HG03025 (cell line): ENCODE data around the gene DCDC1.

ENCODE experiments used
- ATAC-seq: cut with Tn5 transposase; IDR thresholded peaks from one replicate; pipeline ENCODE4 v1.9.1; 2021; ENCODE audit warnings: mild to moderate bottlenecking, moderate library complexity; ENCODE audit not compliant: unreplicated experiment, low FRiP score

DCDC1 gene, protein sequence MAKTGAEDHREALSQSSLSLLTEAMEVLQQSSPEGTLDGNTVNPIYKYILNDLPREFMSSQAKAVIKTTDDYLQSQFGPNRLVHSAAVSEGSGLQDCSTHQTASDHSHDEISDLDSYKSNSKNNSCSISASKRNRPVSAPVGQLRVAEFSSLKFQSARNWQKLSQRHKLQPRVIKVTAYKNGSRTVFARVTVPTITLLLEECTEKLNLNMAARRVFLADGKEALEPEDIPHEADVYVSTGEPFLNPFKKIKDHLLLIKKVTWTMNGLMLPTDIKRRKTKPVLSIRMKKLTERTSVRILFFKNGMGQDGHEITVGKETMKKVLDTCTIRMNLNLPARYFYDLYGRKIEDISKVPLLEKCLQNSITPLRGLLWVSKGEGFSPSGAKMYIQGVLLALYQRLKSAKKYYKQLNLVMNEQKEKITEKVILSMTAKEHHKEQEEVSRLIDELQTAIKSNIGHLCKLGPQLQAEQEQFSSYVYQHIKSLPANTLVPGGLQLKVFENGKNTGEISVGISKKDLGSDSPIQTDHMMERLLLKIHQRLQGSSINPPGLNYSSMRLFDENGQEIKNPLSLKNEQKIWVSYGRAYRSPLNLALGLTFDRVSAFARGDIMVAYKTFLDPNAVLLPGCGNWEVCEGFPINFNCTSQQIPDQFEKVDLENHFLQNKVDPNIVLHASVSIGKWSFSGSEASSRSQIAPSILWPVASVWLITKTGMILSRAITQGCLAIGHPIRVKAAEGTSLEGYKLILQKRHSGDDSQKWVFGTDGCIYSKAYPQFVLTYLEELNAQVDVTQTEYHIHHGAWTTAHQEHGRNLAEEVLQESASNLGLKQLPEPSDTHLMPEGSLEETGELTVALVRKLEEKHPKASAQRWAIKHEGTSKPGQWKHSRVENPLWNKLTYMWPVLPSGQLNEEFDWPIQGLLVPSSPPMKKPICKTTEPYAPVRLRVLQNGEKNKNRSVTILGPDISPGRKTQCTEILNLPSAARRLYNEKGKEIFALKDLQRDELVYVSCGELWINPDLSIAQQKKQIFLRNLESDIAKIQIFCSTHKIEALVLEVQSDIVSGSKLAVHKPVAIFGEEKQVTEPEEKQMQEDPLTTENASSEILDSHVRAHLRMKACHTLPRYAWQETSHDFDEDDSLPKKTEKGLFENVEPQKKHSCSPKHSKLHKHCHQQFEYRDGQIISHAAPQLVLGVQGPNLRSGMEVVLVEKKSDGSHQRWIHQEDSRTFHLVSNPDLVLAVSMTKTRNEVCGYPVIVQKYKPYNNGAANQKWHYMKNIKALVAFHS (N-terminal part only)

GRCh38 chr11:31369348-31370329 is at the start of gene DCDC1, which contains the start of gene DNAJC24:
TSS of gene DCDC1 (minus strand) at chr11:31369739. CDS start at chr11:31328280, 41,459 bp downstream.
TSS of gene DNAJC24 (plus strand) at chr11:31369860. CDS start at chr11:31370749, 889 bp downstream.
- ATAC-seq: peak; percentile 99

DNA sequence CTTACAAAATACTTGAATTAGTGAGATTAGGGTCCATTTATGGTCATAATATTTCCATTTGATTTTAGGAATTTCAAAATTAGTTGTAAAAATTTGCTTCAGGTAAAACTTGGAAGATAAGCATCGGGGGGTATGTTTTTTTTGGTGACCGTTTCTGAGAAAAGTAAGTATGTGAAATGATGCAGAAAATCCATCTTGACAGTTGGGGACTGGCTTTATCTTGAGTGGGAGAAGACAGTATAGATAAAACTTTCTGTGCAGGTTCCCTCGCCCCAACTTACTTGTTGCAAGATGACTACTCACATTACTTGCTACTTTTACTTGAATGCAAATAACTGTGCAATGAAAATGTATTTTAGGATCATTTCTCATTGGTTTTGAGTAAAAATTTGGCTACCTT is 49.6 kb upstream of the DCDC1 start:
- no peak for ATAC-seq

- no peak for ATAC-seq
Measured at GRCh38 chr11:31417816-31418215, 48.3 kb upstream of the DCDC1 start.

DNA sequence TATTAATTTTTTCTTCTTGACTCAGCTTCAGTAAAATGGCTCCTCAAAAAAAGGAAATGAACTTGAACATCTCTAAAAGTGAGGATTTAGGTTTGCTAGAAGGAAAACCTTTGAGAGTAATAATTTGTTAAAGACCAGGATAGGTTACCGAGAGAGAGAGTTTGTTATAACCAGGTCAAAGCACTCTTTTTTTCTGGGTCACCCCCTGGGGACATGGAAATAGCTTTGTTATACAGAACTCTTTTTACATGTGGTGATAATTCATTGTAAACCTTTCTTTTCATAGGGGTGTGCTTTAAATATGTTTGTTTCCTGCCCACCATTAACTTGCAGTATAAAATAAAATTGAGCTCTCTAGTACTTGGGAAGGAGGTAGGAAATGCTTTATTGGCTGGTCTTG is 47.8 kb upstream of the DCDC1 start:
- ATAC-seq: no peak

DNA sequence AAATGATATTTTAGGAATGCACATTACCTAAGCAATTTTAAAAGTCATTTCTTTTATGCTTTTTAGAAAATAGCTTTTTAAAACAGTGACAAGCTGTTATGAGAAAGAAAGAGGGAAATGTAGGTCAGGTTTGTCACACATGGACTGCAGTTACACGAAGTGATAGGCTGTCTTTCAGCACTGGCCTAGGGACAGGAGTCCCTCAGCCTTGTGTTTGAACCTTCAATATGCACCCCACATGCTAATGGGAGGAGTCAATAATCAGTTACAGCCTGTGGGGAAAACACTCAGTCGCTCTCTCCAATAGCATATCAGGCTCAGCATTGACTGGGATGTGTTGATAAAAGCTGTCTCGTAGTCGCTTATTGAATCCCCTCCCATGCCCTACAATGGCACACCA is 45.9 kb upstream of the DCDC1 start:
- ATAC-seq: no peak

GRCh38 chr11:31414338-31414737 is 44.8 kb upstream of the DCDC1 start:
- ATAC-seq: no peak

GRCh38 chr11:31412946-31413345 is 43.4 kb upstream of the DCDC1 start:
- no peak for ATAC-seq

DNA sequence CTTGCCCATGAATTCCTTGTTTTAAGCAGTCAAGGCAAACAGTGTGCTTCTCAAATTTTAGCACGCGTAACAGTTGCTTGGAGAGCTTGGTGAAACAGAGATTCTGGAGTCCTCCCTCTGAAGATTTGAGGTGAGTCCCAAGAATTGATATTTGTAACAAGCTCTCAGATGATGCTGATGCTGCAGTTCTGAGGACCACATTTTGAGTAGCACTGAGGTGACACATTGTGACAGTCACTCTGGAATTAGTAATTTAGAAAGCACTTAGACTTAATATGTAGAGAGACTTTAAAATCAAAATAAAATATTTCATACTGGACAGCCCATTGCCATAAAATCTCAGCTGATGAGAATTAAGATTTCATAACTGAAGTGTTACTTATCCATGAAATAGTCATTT is 38.7 kb upstream of the DCDC1 start:
- ATAC-seq: no peak

- ATAC-seq: no peak
Measured at GRCh38 chr11:31404614-31405013, 35.1 kb upstream of the DCDC1 start.

DNA sequence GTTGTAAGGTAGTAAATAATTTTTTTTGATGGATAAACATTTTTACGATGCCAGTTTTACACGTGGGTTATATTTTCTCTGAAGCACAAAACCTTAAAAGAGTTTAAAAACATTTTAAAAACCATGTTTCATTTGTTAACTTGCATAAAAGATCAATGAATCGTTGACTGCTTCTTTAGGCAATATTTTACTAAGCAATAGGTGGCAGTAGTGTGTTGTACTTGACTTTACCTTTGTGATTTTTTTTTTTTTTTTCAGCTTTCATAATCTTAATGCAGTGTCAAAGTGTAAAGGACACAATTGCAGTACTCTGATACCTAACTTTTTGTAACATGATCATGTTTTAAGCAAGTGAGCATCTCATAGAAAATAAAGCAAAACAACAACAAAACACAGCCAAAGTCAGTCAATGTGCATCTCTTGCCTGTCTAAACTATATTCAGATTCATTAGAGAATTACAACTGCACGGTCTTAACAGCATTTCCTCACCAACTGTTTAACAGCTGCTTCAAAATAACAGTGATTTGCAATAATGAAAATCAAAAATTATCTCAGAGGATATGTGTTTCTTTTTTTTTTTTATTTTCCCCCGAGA is 27.8 kb upstream of the DCDC1 start:
- no peak for ATAC-seq

- no peak for ATAC-seq
Measured at GRCh38 chr11:31387379-31387778, 17.8 kb upstream of the DCDC1 start.

DNA sequence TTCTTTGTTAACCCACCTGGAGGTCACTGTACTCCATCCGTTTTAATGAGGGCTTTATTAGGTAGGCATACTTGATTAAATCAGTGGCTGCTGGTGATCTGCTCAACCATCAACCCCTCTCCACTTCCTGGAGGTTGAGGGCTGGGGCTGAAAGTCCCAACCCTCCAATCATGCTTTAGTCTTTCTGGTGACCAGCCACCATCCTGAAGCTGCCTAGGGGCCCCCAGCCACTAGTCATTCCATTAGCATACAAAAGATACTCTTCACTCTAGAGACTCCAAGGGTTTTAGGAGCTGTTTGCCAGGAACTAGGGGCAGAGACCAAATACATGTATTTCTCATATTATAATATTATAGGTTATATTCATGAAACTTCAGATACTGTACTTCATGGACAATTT is 13.6 kb upstream of the DCDC1 start:
- no peak for ATAC-seq

DNA sequence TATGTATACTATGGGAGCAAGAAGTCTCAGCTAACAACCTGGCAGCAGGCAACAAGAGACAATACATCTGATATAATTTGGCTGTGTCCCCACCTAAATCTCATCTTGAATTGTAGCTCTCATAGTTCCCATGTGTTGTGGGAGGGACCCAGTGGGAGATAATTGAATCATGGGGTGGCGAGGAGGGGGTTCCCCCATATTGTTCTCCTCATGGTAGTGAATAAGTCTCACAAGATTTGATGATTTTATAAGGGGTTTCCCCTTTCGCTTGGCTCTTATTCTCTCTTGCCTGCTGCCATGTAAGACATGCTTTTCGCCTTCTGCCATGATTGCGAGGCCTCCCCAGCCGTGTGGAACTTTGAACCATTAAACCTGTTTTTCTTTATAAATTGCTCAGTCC is 6.3 kb upstream of the DCDC1 start:
- ATAC-seq: no peak

DNA sequence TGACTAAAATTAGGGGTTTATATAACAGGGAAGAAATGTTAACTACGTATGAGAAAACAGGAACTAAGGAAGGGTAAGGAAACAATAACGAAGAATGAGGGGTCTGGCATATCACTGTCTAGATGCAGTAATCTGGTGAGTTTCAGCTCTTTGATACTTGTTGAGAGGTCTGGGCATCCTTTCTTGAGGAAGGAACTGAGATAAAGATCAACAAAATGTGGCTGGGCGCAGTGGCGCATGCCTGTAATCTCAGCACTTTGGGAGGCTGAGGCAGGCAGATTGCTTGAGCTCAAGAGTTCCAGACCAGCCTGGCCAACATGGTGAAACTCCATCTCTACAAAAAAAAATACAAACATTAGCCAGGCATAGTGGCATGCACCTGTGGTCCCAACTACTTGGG is 2.7 kb downstream of the DCDC1 start:
- no peak for ATAC-seq

- no peak for ATAC-seq
Measured at GRCh38 chr11:31361743-31362142, 7.8 kb downstream of the DCDC1 start.

GRCh38 chr11:31355817-31356216 is 13.7 kb downstream of the DCDC1 start:
- ATAC-seq: no peak

DNA sequence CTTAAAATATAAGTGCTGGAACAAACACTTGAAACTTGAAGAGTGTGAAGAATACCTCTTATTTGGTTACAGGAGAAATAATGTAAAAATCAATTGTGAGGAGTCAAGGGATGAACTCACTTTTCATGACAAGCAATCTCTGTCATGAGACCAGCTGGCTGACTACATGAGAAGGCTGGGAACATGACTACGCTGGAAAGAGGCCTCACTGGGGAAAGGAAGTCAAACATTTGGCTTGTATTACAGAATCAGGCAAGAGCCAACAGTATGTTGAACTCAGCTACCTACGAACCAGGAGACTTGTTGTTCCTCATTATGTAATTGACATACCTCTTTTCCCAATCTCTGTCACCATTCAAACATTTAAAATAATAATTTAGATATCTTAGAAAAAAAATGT is 14.4 kb downstream of the DCDC1 start:
- ATAC-seq: no peak

DNA sequence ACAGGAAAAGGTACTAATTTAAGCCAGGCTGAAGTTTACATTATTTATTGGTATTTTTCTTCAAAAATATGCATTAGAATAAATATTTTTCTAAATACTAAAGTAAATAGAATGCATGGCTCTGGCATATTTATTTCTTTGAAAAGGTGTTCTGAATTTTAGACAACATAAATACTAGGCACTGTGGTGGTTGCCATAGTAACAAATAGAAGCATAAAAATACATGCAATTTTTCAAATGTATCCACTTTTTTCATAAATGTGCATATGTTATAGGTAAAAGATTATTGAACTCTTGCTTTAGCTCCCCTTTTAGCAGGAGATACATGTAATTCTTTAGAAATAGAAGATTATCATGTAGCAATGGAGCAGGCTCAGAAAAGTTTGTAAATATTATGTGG is 18.4 kb downstream of the DCDC1 start:
- no peak for ATAC-seq

DNA sequence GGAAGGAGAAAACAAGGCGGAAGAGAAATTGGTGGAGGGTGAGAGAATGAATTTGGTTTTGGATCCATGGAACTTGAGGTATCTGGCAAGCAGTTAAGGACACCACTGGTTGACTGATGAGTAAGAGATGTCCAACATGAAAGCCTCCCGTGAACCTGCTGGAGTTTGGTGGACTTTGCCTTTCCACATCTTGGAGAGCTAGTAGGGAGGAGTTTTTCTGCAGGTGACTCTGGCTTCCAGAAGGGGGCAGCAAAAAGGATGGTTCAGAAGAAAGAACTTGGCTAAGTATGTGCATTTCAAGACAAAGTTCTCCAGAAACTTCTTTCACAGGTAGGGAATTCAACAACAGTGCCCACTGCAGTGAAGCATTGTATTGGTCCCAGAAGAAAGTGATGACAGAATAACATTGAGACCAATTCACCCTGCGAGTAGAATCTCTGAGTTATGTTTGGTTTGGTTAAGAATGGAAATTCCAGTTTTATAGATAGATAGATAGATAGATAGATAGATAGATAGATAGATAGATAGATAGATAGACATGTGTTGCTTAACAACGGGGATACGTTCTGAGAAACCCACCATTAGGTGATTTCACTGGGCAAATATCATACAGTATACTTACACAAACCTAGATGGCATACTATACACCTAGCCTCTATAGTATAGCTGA is 28.5 kb downstream of the DCDC1 start:
- ATAC-seq: no peak
